HFF-Myc (cell line): Measurements from ENCODE around the gene AMBRA1.

Experiments
- DNase-seq: peaks from one replicate; pipeline ENCODE4 v3.0.0-alpha.2; 2011; ENCODE audit warnings: low read depth; ENCODE audit errors: extremely low read depth
- H3K4me3 ChIP-seq: replicated peaks from 2 replicates; pipeline ENCODE4 v1.5.1; 2011; ENCODE audit warnings: low read depth, mild to moderate bottlenecking, control low read depth, low read length
- CTCF ChIP-seq: IDR thresholded peaks from 2 replicates; pipeline ENCODE4 v1.5.1; 2012; ENCODE audit warnings: mild to moderate bottlenecking, low read depth, low read length, control low read depth; ENCODE audit errors: missing control alignments

AMBRA1 gene

GRCh38 chr11:46574656-46575055 lies 19.2 kb downstream of the AMBRA1 start:
- DNase-seq, result no peak
- no peak overlapping the region for H3K4me3 ChIP-seq
- no peak for TF ChIP-seq CTCF

GRCh38 chr11:46570790-46571398 lies 22.9 kb downstream of the AMBRA1 start:
- H3K4me3 ChIP-seq, result no peak overlapping the region
- DNase-seq, result no peak
- no peak for TF ChIP-seq CTCF

- H3K4me3 ChIP-seq, result no peak overlapping the region
- DNase-seq, result no peak
- no peak for TF ChIP-seq CTCF
Measured at GRCh38 chr11:46565232-46565840, 28.5 kb downstream of the AMBRA1 start.

GRCh38 chr11:46564459-46564858 lies 29.4 kb downstream of the AMBRA1 start:
- no peak for TF ChIP-seq CTCF
- DNase-seq, result no peak
- no peak overlapping the region for H3K4me3 ChIP-seq

- DNase-seq, result no peak
- H3K4me3 ChIP-seq, result no peak overlapping the region
- no peak for TF ChIP-seq CTCF
Measured at GRCh38 chr11:46562527-46562926, 31.3 kb downstream of the AMBRA1 start.

- TF ChIP-seq CTCF, result no peak
- no peak for DNase-seq
- H3K4me3 ChIP-seq, result peak overlapping the region; percentile 12; the same call in 1 of the 2 replicates
Measured at GRCh38 chr11:46560300-46560991, 33.4 kb downstream of the AMBRA1 start.
